Measurements from ENCODE around the gene SYVN1.
"Not testable (repeated sequence)": the region's sequence is repeated elsewhere in the genome, so short reads cannot be mapped to it uniquely, and the experiment has no call there.

Gene SYVN1

GRCh38 chr11:65156926-65157325 is 22.6 kb upstream of the SYVN1 start:
- in situ Hi-C loops (cut with HindIII; ENCODE audit: low pct_ligation_motif_present, low pct_unique_long_range_greater_than_20kb, low sequenced_read_pairs): no loop called here
- DNase-seq: no peak

- no peak for DNase-seq
- in situ Hi-C loops (cut with HindIII; ENCODE audit: low pct_ligation_motif_present, low pct_unique_long_range_greater_than_20kb, low sequenced_read_pairs): no loop called here
Measured at GRCh38 chr11:65156256-65156655, 21.9 kb upstream of the SYVN1 start.

DNA sequence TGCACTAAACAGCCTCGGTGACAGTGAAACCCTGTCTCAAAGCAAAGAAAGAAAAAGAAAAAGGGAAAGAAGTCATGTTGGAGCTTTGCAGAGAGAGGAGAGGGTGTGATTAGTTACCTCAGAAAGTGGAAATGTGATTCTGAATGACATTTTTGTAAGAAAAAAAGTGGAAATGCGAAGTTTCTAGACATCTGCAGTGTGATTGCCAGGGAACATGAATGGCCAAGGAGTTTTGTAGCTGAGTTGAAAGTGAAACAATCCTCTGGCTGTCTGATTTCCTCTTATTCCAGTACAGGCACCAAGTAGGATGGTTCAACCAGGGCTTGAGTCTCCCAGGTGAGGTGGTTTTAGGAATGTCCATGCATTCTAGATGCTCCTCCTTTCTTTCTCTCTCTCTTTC is 17.8 kb upstream of the SYVN1 start:
- in situ Hi-C loops (cut with HindIII; ENCODE audit: low pct_ligation_motif_present, low pct_unique_long_range_greater_than_20kb, low sequenced_read_pairs): no loop called here

GRCh38 chr11:65151331-65151899 is 17.1 kb upstream of the SYVN1 start:
- no peak for DNase-seq
- in situ Hi-C loops (cut with HindIII; ENCODE audit: low pct_ligation_motif_present, low pct_unique_long_range_greater_than_20kb, low sequenced_read_pairs): no loop called here

More for the DNA sequence above, 17.8 kb upstream of the SYVN1 start:
- DNase-seq: no peak

- DNase-seq: peak; percentile 78
- in situ Hi-C loops (cut with HindIII; ENCODE audit: low pct_ligation_motif_present, low pct_unique_long_range_greater_than_20kb, low sequenced_read_pairs): no loop called here
Measured at GRCh38 chr11:65150509-65151299, 16.4 kb upstream of the SYVN1 start.

- in situ Hi-C loops (cut with HindIII; ENCODE audit: low pct_ligation_motif_present, low pct_unique_long_range_greater_than_20kb, low sequenced_read_pairs); DNase-seq: not testable (repeated sequence)
Measured at GRCh38 chr11:65150131-65150508, 15.8 kb upstream of the SYVN1 start.

DNA sequence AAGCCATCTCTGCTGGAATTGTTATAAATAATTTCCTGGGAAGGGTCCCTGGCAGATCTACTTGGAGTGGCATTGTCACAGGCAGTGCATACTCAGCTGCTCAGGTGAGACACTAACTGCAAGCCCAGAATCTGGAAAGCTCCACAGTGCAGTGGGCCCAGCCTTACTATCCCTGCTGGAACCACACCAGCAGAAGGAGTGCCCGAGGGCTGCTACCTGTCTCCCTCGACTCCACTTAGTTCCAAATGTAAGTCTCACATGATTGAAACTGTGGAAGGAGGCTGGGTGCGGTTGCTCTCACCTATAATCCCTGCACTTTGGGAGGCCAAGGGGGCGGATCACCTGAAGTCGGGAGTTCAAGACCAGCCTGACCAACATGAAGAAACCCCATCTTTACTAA is 14.3 kb upstream of the SYVN1 start:
- in situ Hi-C loops (cut with HindIII; ENCODE audit: low pct_ligation_motif_present, low pct_unique_long_range_greater_than_20kb, low sequenced_read_pairs): no loop called here
- no peak for DNase-seq

DNA sequence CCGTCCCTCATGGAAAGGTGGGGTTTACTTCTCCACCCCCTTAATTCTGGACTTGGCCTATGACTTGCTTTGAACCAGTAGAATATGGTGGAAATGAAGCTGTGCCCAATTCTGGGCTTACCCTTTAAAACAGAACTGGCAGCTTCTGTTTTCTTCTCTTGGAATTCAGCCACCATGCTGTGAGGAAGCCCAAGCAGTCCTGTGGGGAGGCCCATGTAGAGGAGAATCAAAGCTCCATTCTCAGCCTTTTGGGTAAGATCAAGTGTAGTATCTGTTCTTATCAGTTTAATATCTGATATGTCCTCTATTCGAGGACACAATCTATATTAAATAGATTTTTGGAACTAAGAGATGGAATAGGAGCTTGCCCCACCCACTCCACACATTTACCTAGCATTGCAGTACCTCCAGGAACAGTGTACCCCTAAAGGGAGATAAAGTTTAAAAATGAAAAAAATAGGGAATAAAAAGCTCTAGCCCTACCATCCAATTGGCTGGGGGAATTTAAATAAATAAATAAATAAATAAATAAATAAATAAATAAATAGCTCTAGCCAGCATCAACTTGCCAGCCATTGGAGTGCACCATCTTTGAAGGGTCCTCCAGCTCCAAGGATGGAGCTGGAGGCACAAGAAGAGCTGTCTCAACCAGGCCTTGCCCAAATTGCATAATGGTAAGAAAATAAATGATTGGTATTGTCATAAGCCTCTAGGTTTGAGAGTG is 13.2 kb upstream of the SYVN1 start:
- no peak for DNase-seq
- in situ Hi-C loops (cut with HindIII; ENCODE audit: low pct_ligation_motif_present, low pct_unique_long_range_greater_than_20kb, low sequenced_read_pairs): no loop called here

DNA sequence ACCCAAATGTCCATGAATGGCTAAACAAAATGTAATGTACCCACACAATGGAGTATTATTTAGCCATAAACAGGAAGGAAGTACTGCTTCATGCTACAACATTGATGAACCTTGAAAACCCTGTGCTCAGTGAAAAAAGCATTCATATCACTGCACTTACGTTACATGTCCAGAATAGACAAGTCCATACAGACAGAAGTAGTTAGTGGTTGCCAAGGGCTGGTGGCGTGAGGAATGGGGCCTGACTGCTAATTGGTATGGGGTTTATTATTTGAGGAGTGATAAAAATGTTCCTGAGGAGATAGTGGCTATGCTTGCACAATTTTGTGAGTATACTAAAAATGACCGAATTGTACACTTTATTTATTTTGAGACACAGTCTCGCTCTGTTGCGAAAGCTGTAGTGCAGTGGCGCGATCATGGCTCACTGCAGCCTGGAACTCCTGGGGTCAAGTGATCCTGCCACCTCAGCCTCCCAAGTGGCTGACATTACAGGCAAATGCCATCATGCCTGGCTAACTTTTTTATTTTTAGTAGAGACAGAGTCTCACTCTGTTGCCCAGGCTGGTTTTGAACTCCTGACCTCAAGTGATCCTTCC is 7.7 kb upstream of the SYVN1 start:
- in situ Hi-C loops (cut with HindIII; ENCODE audit: low pct_ligation_motif_present, low pct_unique_long_range_greater_than_20kb, low sequenced_read_pairs): no loop called here
- DNase-seq: no peak

DNA sequence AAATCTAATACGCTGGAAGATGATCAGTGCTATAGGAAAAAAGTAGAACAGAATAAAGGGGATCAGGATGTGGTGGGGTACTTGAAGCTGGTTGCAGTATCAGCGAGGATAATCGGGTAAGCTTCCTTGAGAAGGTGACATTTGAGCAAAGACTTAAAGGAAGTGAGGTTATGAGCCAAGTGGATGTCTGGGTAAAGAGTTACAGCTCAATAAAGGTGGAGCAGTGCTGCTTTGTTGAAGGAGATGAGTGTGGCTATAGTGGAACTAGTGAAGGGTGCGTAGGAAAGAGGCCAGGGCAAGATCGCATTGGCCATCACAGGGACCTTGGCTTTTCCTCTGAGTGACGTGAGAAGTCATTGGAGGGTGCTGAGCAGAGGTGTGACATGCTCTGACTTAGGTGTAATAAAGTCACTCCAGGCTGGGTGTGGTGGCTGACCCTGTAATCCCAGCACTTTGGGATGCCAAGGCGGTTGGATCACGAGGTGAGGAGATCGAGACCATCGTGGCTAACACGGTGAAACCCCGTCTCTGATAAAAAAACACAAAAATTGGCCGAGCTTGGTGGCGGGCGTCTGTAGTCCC is 2.3 kb upstream of the SYVN1 start:
- DNase-seq: no peak
- in situ Hi-C loops (cut with HindIII; ENCODE audit: low pct_ligation_motif_present, low pct_unique_long_range_greater_than_20kb, low sequenced_read_pairs): no loop called here

- in situ Hi-C loops (cut with HindIII; ENCODE audit: low pct_ligation_motif_present, low pct_unique_long_range_greater_than_20kb, low sequenced_read_pairs): no loop called here
- no peak for DNase-seq
Measured at GRCh38 chr11:65135633-65136145, 1.4 kb upstream of the SYVN1 start.

GRCh38 chr11:65134952-65135632 is 773 bp upstream of the SYVN1 start:
- peak; percentile 94 for DNase-seq
- in situ Hi-C loops (cut with HindIII; ENCODE audit: low pct_ligation_motif_present, low pct_unique_long_range_greater_than_20kb, low sequenced_read_pairs): no loop called here

DNA sequence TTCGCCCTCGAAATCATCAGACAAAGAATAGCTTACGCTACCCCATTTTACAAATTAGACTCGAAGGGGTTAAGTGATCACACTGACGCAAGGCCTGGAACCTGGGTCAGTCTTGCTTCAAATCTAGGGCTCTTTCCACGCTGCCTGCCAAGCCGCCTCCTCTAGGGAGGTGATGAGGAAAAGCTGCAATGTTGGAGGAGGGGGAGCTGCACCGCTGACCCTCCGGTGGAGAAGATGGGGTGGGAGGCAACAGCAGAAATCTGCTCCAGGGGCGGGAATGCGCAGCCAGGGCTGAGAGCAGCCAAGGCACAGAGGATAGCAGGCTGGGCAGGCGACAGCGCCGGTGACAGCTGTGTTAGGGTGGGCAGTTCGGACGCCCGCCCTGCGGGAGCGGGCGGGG is 595 bp downstream of the SYVN1 start:
- DNase-seq: no peak
- in situ Hi-C loops (cut with HindIII; ENCODE audit: low pct_ligation_motif_present, low pct_unique_long_range_greater_than_20kb, low sequenced_read_pairs): no loop called here

DNA sequence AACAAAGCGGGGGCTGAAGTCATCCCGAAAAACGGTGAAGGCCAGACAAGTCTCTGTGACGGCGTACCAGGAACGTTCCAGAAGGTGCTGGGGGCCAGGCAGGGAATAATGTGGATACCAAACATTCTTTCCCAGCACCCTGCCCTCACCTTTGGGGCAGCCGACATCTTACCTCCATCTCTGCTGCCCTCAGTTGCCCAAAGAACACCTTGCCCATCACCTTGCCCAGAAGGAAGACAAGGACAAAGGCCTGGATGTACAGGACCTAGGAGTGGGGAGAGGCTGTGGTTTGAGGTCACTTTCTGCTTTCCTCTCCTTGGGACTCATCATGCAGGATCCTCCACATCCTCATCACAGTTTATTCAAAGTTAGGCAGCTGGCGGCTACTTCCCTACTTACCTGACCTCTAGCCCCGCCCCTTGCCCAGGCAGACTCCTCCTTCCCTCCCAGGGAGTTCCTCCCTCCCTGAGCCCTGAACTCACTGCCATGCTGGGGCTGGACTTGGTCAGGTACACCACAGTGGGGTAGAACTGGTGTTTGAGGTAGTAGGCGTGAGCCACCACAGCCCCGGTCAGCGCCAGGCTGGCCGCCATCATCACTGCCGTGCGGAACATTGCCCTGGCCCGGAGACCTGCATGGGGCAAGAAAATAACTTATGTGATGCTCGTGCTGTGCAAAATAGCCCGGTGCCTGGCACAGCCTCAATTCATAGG is 1.2 kb downstream of the SYVN1 start:
- in situ Hi-C loops (cut with HindIII; ENCODE audit: low pct_ligation_motif_present, low pct_unique_long_range_greater_than_20kb, low sequenced_read_pairs): no loop called here
- DNase-seq: no peak

DNA sequence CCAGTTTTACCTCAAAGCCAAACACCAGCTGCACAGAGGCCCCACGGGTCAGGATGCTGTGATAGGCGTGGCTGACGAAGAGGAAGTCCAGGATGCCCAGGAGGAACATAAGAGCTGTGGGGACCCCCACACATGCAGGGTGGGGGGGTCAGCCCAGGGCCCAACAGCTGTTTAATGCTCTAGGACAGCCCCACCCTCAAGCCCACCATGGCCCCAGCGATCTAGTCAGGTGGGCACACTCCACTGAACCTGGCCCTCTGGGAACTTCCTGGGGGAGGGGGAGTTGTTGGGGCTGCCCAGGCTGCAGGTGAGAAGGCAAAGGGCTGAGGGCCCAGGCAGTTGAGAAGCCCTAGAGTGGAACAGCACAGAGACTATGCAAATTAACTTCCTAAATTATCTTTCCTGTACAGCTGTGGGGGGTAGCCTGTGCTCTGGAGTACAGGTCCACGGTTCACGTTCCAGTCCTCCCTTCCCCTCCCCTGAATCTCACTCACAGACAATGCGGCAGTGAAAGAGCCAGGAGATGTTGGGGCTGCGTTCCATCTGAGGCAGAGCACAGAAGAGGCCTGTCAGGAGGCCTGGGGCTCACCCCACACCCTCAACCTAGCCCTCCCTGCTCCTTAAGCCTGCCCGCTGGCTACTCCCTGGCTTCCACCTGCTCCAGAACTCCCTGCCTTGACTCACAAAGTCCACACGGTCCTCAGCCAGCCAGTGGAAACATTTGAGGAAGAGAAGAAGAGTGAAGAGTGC is 1.9 kb downstream of the SYVN1 start:
- no peak for DNase-seq
- in situ Hi-C loops (cut with HindIII; ENCODE audit: low pct_ligation_motif_present, low pct_unique_long_range_greater_than_20kb, low sequenced_read_pairs): no loop called here

- no peak for DNase-seq
- in situ Hi-C loops (cut with HindIII; ENCODE audit: low pct_ligation_motif_present, low pct_unique_long_range_greater_than_20kb, low sequenced_read_pairs): no loop called here
Measured at GRCh38 chr11:65131895-65132237, 2.5 kb downstream of the SYVN1 start.

DNA sequence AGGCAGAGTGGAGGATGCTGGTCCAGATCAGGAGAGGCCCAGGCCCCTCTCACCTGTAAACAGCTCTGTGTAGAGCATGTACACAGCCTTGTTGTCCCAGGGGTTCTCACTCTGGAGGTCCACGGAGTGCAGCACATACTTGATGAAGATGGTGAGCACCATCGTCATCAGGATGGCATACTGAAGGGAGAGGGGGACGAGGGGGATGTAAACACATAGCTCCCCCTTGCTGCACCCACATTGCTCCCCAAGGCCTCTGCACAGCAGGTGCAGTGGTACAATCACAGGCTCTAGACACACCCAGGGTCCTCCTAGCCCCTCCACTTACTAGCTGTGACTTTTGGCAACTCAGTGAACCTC is 2.9 kb downstream of the SYVN1 start:
- in situ Hi-C loops (cut with HindIII; ENCODE audit: low pct_ligation_motif_present, low pct_unique_long_range_greater_than_20kb, low sequenced_read_pairs): no loop called here
- no peak for DNase-seq
